Endothelial cell of umbilical vein (primary cell): ENCODE measurements around the gene UFD1. TPM values are rescaled to one million over a fixed set of nuclear protein-coding genes. Genes with fewer than 3 reads are reported as not detected.

Source experiments
- BruUV-seq: library from RNA; stranded (reverse); fragments of 400-500 nt; replicated peaks from 2 replicates; lab custom pipeline; 2021; lab: Mats Ljungman, UMichigan
- CTCF ChIA-PET: fragments of 300-600, 350-600 bp; sonication (Branson Sonifier 250); formaldehyde crosslinking; loops from one replicate; lab custom pipeline; 2021; ENCODE audit warnings: antibody characterized with exemption, inconsistent platforms; lab: Charles Lee
- POLR2A ChIA-PET: fragments of 300-600, 350-600 bp; sonication (Branson Sonifier 250); formaldehyde crosslinking; loops from one replicate; lab custom pipeline; 2021; ENCODE audit warnings: antibody characterized with exemption, inconsistent platforms; lab: Charles Lee
- DNase-seq: peaks from one replicate; pipeline ENCODE4 v3.0.0-alpha.2; 2011; ENCODE audit warnings: low read depth, low spot score
- FAIRE-seq: peaks from 2 replicates; lab custom pipeline; 2011; peaks lifted over from hg19 to GRCh38; lab: Jason Lieb, UNC
- H2AFZ ChIP-seq: 2 replicates; pipeline ENCODE4 v1.6.0; 2012; ENCODE audit warnings: low read depth, low read length, control low read depth, inconsistent platforms
- H3K27ac ChIP-seq: 2 replicates; pipeline ENCODE4 v1.5.1; 2011; ENCODE audit warnings: low read depth, mild to moderate bottlenecking, control low read depth, low read length, moderate library complexity; ENCODE audit not compliant: insufficient read depth
- H3K27me3 ChIP-seq, 2 experiments: 2 replicates each; pipeline versions ENCODE4 v1.6.0 to v1.6.1; 2011; ENCODE audit warnings: low read length in 2 of 2, mixed read lengths in 1 of 2; ENCODE audit not compliant: control insufficient read depth in 2 of 2, insufficient read depth in 2 of 2
- H3K36me3 ChIP-seq, 2 experiments: 2 replicates in 1 of 2; 3 replicates in 1 of 2; pipeline ENCODE4 v1.5.1; 2011; ENCODE audit warnings: low read length in 2 of 2, mild to moderate bottlenecking in 1 of 2, moderate library complexity in 1 of 2; ENCODE audit not compliant: control insufficient read depth in 2 of 2, insufficient read depth in 2 of 2; ENCODE audit errors: extremely low read depth in 1 of 2
- H3K4me1 ChIP-seq: 3 replicates; pipeline ENCODE4 v1.5.1; 2011; ENCODE audit warnings: mild to moderate bottlenecking, low read length; ENCODE audit not compliant: control insufficient read depth, insufficient read depth; ENCODE audit errors: extremely low read depth
- H3K4me2 ChIP-seq: 2 replicates; pipeline ENCODE4 v1.6.1; 2011; ENCODE audit warnings: low read length, control low read depth, mixed read lengths; ENCODE audit not compliant: insufficient read depth
- H3K4me3 ChIP-seq, 3 experiments: fragments of 200-600 bp in 1 of 3; sonication (generic), shearing (Covaris generic) in 1 of 3; replicated peaks in 1 of 3; 2 replicates each; pipeline ENCODE4 v1.5.1; 2011 to 2016; ENCODE audit warnings: control low read depth in 3 of 3, low read length in 3 of 3, mild to moderate bottlenecking in 2 of 3, inconsistent platforms in 1 of 3, low read depth in 1 of 3, moderate library complexity in 1 of 3; ENCODE audit not compliant: insufficient read depth in 1 of 3
- H3K79me2 ChIP-seq: 2 replicates; pipeline ENCODE4 v1.6.0; 2012; ENCODE audit warnings: low read length, inconsistent platforms; ENCODE audit not compliant: control insufficient read depth, insufficient read depth
- H3K9ac ChIP-seq: replicated peaks from 2 replicates; pipeline ENCODE3; 2011; ENCODE audit warnings: low read length, control low read depth; ENCODE audit not compliant: insufficient read depth; ENCODE audit errors: extremely low read depth
- H3K9me1 ChIP-seq: replicated peaks from 3 replicates; pipeline ENCODE4 v1.6.0; 2011; ENCODE audit warnings: mild to moderate bottlenecking, low read length; ENCODE audit not compliant: control insufficient read depth, insufficient read depth; ENCODE audit errors: extremely low read depth
- H3K9me3 ChIP-seq: replicated peaks from 2 replicates; pipeline ENCODE4 v1.5.1; 2012; ENCODE audit warnings: low read length, inconsistent platforms; ENCODE audit not compliant: control insufficient read depth, insufficient read depth
- H4K20me1 ChIP-seq: replicated peaks from 2 replicates; pipeline ENCODE3; 2011; ENCODE audit warnings: mild to moderate bottlenecking, low read length; ENCODE audit not compliant: control insufficient read depth, insufficient read depth; ENCODE audit errors: extremely low read depth
- EZH2 ChIP-seq: IDR thresholded peaks from 2 replicates; pipeline ENCODE4 v1.6.1; 2012; ENCODE audit warnings: borderline replicate concordance, low read depth, mild to moderate bottlenecking, moderate library complexity, low read length, inconsistent platforms; ENCODE audit not compliant: severe bottlenecking
- GATA2 ChIP-seq: IDR thresholded peaks from 2 replicates; pipeline ENCODE4 v1.7.0; 2011; ENCODE audit warnings: low read depth, mild to moderate bottlenecking, moderate library complexity, mixed read lengths, low read length; ENCODE audit not compliant: insufficient read length, insufficient read depth
- JUN ChIP-seq: IDR thresholded peaks from 2 replicates; pipeline ENCODE4 v1.6.1; 2011; ENCODE audit warnings: borderline replicate concordance, low read depth; ENCODE audit not compliant: insufficient read length, insufficient read depth
- POLR2AphosphoS5 ChIP-seq: IDR thresholded peaks from 2 replicates; pipeline ENCODE4 v1.6.1; 2012; ENCODE audit warnings: low read depth, mild to moderate bottlenecking, control low read depth, low read length, moderate library complexity; ENCODE audit not compliant: insufficient read depth
- dilution Hi-C: fragments of 300-500 bp; cut with MboI; formaldehyde crosslinking; loops from one replicate; pipeline ENCODE4 v1.15.0; 2019; ENCODE audit warnings: low sequenced_read_pairs; ENCODE audit not compliant: extremely low pct_ligation_motif_present
- intact Hi-C: fragments of 100-400 bp; cut with micrococcal nuclease; formaldehyde crosslinking; loops from one replicate; pipeline ENCODE4 v1.10.0; 2022
- polyA plus RNA-seq, 4 experiments: library from polyadenylated mRNA; depleted of rRNA in 3 of 4; stranded (reverse) in 3 of 4; unstranded in 1 of 4; fragments of >200 nt; gene quantifications; 2 replicates each; pipeline versions ENCODE4 v1.2.1 to v1.2.3, GENCODE V29; 2011 to 2012; ENCODE audit warnings: missing spikeins in 1 of 4
- total RNA-seq: library from RNA; stranded (reverse); gene quantifications from 2 replicates; pipeline ENCODE4 v1.2.3, GENCODE V29; 2021

The UFD1 gene
- total and polyA plus RNA-seq, 2 donors (not counting 3 experiments of a cell fraction or from before 2014, with no cell fraction given) = 127 to 228 TPM

DNA sequence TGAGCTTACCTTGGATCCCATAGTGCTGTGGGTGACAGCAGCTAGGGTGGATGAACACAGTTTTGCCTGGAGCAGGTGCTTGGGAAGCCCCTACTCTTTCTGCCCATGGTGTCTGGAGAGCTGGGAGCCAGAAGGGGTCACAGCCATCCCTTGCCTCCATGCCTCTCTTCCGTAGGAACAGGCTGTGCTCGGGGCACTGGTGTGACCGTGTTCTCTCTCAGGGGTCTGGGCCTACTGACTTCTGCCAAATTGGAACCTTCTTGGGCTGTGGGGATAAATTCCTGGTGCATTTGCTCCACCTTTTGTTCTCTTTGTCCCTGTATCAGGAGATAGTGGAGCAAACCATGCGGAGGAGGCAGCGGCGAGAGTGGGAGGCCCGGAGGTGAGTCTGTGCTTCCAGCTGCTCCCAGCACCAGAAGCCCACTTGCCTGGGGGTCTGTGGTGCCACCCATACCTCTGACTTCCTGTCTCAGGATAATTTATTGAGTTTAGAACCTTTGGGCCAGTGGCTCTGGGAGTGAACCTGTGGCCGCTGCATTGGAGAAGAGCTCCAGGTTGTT, 15.1 kb upstream of the UFD1 start:
- no peak for FAIRE-seq
- CTCF ChIA-PET = interaction anchor here (6.6 kb wide), 1 partner anchor 135 kb away, joined by 358 read pairs; no protein-coding TSS in a partner anchor
- BruUV-seq = no TSS peak
- H3K9me1 ChIP-seq = no peaks in the 10 kb centered on the region
- H3K27me3 ChIP-seq = no peaks in the 10 kb centered on the region
- H3K36me3 ChIP-seq = peaks cover 0 to 6% of the 10 kb centered on the region in 2 experiments
- no peak for DNase-seq
- no peak overlapping the region for H3K4me2 ChIP-seq
- peaks cover 2% of the 10 kb centered on the region for H3K79me2 ChIP-seq
- H3K9me3 ChIP-seq = no peaks in the 10 kb centered on the region
- H3K4me3 ChIP-seq = no peak overlapping the region
- H3K9ac ChIP-seq = no peak overlapping the region
- H2AFZ ChIP-seq = no peak overlapping the region
- dilution Hi-C loops = no loop called here
- no peaks in the 10 kb centered on the region for H4K20me1 ChIP-seq
- H3K4me1 ChIP-seq = no peaks in the 10 kb centered on the region
- POLR2A ChIA-PET = no interaction called here
- H3K27ac ChIP-seq = no peak overlapping the region
- no peak for TF ChIP-seq EZH2
- intact Hi-C loops = no loop called here

DNA sequence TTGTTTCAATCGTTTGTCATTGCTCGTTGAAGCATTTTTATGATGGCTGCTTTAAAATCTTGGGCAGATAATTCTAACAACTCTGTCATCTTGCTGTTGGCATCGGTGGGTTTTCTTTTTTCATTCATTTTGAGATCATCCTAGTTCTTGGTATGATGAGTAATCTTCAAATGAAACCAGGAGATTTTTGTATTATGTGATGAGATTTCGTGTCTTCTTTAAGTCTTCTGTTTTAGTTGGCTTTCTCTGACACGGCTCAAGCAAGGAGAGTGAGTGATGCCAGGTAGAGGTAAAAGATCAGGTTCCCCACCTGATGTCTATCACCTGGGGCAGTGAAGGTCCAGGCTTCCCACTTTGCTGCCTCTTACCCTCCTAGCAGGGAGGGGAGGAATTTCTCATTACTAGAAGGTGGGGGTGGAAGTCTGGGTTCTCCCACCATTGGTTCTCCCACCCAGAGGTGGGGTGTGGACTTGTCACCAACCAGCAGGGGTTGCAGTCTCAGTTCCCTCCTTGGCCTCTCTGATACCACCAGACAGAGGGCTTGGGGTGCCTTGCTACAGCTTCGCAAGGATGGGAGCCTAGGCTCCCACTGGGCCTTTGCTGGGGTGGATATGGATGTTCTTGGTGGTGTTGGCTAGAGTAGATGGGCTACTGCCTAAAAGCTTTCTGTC, 13.6 kb upstream of the UFD1 start:
- Histone ChIP-seq H3K36me3 (peaks cover 0 to 9% of the 10 kb centered on the region in 2 experiments), H3K9me3 (no peaks in the 10 kb centered on the region), H3K9me1 (no peaks in the 10 kb centered on the region), H3K4me1 (no peaks in the 10 kb centered on the region), H3K9ac (no peak overlapping the region), H3K4me2 (no peak overlapping the region), H3K79me2 (peaks cover 2% of the 10 kb centered on the region), H3K27me3 (no peaks in the 10 kb centered on the region), H3K27ac (no peak overlapping the region), H3K4me3 (no peak overlapping the region), H2AFZ (no peak overlapping the region), H4K20me1 (no peaks in the 10 kb centered on the region)
- no TSS peak for BruUV-seq
- FAIRE-seq (no peak), DNase-seq (no peak)
- intact Hi-C loops = no loop called here
- ChIA-PET CTCF (interaction anchor here (6.6 kb wide), 1 partner anchor 136 kb away, joined by 358 read pairs; no protein-coding TSS in a partner anchor), POLR2A (no interaction called here)
- TF ChIP-seq POLR2AphosphoS5 = no peak
- no peak for TF ChIP-seq JUN
- TF ChIP-seq GATA2 = no peak
- dilution Hi-C loops = no loop called here
